GM12892 (cell line): Measurements from ENCODE around the gene ADGRA1.

Experiments used
- POLR2A ChIP-seq: IDR thresholded peaks from 2 replicates; pipeline ENCODE4 v1.6.1; 2011; ENCODE audit warnings: low read depth, low read length, control low read depth
- TAF1 ChIP-seq: IDR thresholded peaks from 2 replicates; pipeline ENCODE4 v1.6.1; 2011; ENCODE audit warnings: low read depth, mild to moderate bottlenecking, control low read depth, low read length, borderline replicate concordance

GRCh38 chr10:133084491-133084890 is 3.2 kb upstream of the ADGRA1 start:
- TF ChIP-seq TAF1 (no peak), POLR2A (no peak)
